H1 (cell line): ENCODE data around the gene CAV3. TPM values are rescaled to one million over a fixed set of nuclear protein-coding genes. Genes with fewer than 3 reads are reported as not detected.

Experiments used
- ASH2L ChIP-seq: fragments of 200-600, 300-600 bp; sonication (generic); IDR thresholded peaks from one replicate; pipeline ENCODE4 v1.7.1; 2017; ENCODE audit warnings: low read length
- CBX5 ChIP-seq: fragments of 300-800, 300-1000 bp; sonication (generic); IDR thresholded peaks from 2 replicates; pipeline ENCODE4 v1.7.1; 2016; ENCODE audit warnings: antibody characterized with exemption, low read length, low read depth
- CHD1 ChIP-seq: IDR thresholded peaks from 2 replicates; pipeline ENCODE4 v1.6.1; 2012; ENCODE audit warnings: low read depth, low read length, improper control_type of control experiment
- CHD2 ChIP-seq: IDR thresholded peaks from 2 replicates; pipeline ENCODE4 v1.6.1; 2012; ENCODE audit warnings: low read length, improper control_type of control experiment
- CREB1 ChIP-seq: IDR thresholded peaks from 2 replicates; pipeline ENCODE4 v1.6.1; 2012; ENCODE audit warnings: inconsistent platforms
- JUN ChIP-seq: IDR thresholded peaks from 2 replicates; pipeline ENCODE4 v1.6.1; 2011; ENCODE audit warnings: low read depth, mild to moderate bottlenecking, improper control_type of control experiment, low read length
- SIRT6 ChIP-seq: IDR thresholded peaks from one replicate; pipeline ENCODE4 v1.7.1; 2012; ENCODE audit warnings: low read length, inconsistent platforms
- SUZ12 ChIP-seq: fragments of 200-600 bp; sonication (generic); IDR thresholded peaks from 2 replicates; pipeline ENCODE4 v1.6.1; 2012; ENCODE audit warnings: mild to moderate bottlenecking, inconsistent platforms, low read length, moderate library complexity, mixed read lengths
- polyA plus RNA-seq, 7 experiments: library from polyadenylated mRNA; depleted of rRNA in 3 of 7; stranded (reverse) in 5 of 7; unstranded in 2 of 7; fragments of >200 nt in 5 of 7; fragments of 200-250 nt in 2 of 7; gene quantifications; 1 replicate in 5 of 7; 2 replicates in 1 of 7; 4 replicates in 1 of 7; pipeline versions ENCODE4 v1.2.1 to v1.2.3, GENCODE V29; 2011 to 2013; ENCODE audit warnings: missing spikeins in 2 of 7, mixed read lengths in 2 of 7
- total RNA-seq: library from RNA; stranded (reverse); fragmentation: NEBNext Ultra II Directional; extraction: Animal tissue kit (Norgen Biotek cat#: 25700); gene quantifications from 2 replicates; pipeline ENCODE4 v1.2.1, GENCODE V29; 2021
- TF ChIP-seq, protein P1 (sequence below): IDR thresholded peaks from 2 replicates; pipeline ENCODE4 v1.6.1; 2011; ENCODE audit warnings: low read length, improper control_type of control experiment
- TF ChIP-seq, protein P2 (sequence below): fragments of 300-600 bp; sonication (generic); IDR thresholded peaks from 2 replicates; pipeline ENCODE4 v1.7.1; 2012; ENCODE audit warnings: low read length, moderate library complexity, mild to moderate bottlenecking, inconsistent platforms; ENCODE audit not compliant: insufficient replicate concordance

The CAV3 gene
- total and polyA plus RNA-seq, 2 of the 8 experiments (the other 6 are each of a cell fraction or from before 2014, with no cell fraction given) = not detected

DNA sequence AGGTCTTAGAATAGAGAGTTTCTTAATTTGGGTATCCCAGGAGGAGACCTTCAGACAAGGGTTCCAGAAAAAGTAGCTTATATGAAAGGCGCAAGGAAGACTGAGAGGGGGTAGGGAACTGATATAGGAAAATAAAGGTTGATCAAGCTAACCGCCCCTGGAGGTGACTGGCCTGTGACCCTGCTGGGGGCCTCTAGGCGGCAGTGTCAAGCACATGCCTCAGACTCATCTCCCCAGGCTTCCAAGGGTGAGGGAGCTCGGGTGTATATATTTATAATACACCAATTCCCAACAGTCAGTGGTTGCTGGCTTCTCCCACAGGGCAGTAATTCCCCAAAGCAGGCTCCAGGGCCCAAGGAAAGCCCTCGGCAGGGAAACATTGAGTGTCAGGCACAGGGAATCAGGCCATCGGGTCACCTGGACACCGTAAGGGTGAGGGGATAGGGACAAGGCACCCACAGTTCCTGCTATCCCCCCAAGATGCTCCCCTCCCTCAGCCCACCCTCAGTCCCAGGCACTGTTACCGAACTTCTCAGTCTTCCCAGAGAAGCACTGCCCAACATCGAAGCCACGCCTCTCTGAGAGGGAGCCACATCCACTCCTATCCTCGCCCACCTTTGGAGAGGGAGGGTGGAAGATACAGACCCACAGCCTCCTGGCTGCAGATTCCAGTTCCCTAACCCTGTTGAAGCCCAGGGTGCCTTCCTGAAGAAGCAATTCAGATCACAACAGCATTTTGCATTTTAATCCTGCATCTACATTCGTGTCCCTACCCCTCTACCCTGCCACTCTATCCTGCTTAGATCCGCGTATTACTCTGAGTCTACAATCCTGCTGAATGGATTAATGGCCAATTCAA lies 19.5 kb upstream of the CAV3 start (continued):
- no peak for TF ChIP-seq ASH2L
- no peak for TF ChIP-seq CHD2
- TF ChIP-seq SUZ12 = no peak
- TF ChIP-seq, protein P1, sequence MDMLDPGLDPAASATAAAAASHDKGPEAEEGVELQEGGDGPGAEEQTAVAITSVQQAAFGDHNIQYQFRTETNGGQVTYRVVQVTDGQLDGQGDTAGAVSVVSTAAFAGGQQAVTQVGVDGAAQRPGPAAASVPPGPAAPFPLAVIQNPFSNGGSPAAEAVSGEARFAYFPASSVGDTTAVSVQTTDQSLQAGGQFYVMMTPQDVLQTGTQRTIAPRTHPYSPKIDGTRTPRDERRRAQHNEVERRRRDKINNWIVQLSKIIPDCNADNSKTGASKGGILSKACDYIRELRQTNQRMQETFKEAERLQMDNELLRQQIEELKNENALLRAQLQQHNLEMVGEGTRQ = no peak
- no peak for TF ChIP-seq CHD1
- no peak for TF ChIP-seq CBX5
- TF ChIP-seq SIRT6 = no peak
- TF ChIP-seq, protein P2, sequence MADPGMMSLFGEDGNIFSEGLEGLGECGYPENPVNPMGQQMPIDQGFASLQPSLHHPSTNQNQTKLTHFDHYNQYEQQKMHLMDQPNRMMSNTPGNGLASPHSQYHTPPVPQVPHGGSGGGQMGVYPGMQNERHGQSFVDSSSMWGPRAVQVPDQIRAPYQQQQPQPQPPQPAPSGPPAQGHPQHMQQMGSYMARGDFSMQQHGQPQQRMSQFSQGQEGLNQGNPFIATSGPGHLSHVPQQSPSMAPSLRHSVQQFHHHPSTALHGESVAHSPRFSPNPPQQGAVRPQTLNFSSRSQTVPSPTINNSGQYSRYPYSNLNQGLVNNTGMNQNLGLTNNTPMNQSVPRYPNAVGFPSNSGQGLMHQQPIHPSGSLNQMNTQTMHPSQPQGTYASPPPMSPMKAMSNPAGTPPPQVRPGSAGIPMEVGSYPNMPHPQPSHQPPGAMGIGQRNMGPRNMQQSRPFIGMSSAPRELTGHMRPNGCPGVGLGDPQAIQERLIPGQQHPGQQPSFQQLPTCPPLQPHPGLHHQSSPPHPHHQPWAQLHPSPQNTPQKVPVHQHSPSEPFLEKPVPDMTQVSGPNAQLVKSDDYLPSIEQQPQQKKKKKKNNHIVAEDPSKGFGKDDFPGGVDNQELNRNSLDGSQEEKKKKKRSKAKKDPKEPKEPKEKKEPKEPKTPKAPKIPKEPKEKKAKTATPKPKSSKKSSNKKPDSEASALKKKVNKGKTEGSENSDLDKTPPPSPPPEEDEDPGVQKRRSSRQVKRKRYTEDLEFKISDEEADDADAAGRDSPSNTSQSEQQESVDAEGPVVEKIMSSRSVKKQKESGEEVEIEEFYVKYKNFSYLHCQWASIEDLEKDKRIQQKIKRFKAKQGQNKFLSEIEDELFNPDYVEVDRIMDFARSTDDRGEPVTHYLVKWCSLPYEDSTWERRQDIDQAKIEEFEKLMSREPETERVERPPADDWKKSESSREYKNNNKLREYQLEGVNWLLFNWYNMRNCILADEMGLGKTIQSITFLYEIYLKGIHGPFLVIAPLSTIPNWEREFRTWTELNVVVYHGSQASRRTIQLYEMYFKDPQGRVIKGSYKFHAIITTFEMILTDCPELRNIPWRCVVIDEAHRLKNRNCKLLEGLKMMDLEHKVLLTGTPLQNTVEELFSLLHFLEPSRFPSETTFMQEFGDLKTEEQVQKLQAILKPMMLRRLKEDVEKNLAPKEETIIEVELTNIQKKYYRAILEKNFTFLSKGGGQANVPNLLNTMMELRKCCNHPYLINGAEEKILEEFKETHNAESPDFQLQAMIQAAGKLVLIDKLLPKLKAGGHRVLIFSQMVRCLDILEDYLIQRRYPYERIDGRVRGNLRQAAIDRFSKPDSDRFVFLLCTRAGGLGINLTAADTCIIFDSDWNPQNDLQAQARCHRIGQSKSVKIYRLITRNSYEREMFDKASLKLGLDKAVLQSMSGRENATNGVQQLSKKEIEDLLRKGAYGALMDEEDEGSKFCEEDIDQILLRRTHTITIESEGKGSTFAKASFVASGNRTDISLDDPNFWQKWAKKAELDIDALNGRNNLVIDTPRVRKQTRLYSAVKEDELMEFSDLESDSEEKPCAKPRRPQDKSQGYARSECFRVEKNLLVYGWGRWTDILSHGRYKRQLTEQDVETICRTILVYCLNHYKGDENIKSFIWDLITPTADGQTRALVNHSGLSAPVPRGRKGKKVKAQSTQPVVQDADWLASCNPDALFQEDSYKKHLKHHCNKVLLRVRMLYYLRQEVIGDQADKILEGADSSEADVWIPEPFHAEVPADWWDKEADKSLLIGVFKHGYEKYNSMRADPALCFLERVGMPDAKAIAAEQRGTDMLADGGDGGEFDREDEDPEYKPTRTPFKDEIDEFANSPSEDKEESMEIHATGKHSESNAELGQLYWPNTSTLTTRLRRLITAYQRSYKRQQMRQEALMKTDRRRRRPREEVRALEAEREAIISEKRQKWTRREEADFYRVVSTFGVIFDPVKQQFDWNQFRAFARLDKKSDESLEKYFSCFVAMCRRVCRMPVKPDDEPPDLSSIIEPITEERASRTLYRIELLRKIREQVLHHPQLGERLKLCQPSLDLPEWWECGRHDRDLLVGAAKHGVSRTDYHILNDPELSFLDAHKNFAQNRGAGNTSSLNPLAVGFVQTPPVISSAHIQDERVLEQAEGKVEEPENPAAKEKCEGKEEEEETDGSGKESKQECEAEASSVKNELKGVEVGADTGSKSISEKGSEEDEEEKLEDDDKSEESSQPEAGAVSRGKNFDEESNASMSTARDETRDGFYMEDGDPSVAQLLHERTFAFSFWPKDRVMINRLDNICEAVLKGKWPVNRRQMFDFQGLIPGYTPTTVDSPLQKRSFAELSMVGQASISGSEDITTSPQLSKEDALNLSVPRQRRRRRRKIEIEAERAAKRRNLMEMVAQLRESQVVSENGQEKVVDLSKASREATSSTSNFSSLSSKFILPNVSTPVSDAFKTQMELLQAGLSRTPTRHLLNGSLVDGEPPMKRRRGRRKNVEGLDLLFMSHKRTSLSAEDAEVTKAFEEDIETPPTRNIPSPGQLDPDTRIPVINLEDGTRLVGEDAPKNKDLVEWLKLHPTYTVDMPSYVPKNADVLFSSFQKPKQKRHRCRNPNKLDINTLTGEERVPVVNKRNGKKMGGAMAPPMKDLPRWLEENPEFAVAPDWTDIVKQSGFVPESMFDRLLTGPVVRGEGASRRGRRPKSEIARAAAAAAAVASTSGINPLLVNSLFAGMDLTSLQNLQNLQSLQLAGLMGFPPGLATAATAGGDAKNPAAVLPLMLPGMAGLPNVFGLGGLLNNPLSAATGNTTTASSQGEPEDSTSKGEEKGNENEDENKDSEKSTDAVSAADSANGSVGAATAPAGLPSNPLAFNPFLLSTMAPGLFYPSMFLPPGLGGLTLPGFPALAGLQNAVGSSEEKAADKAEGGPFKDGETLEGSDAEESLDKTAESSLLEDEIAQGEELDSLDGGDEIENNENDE = no peak
- TF ChIP-seq CREB1 = no peak
- peak; percentile 60; the same call in 1 of the 2 replicates for TF ChIP-seq JUN
- TF ChIP-seq, all 59 proteins: peak for 15
